Measurements from ENCODE around the gene TNFRSF1A.

DNA sequence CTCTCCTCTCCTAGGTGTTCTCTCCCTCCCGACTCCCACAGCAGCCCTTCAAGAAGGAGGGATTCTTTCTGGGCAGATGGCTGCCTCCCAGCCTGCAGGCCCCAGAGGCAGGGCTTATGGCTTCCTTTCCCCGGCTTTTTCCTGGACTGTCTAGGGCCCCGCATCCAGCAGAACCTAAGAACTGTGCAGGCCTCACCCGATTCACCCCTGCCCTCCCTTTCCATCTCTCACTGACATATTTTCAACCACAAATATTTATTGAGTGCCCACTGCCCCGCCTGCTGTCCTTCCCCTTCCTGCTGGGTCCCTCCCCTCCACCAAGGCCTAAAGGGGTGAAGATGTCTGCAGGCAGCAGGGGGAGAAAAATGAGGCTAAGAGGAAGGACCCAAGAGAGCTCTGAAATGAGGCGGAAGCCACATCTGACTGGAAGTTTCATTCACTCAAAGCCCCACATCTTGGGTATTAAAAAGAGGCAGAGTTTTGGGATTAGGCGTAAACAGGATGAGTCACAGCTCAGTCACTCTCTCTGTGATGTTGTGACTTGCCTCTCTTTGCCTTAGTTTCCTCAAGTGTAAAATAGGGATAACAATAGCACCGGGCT is 30.6 kb upstream of the TNFRSF1A start:
- TF ChIP-seq, protein P1, sequence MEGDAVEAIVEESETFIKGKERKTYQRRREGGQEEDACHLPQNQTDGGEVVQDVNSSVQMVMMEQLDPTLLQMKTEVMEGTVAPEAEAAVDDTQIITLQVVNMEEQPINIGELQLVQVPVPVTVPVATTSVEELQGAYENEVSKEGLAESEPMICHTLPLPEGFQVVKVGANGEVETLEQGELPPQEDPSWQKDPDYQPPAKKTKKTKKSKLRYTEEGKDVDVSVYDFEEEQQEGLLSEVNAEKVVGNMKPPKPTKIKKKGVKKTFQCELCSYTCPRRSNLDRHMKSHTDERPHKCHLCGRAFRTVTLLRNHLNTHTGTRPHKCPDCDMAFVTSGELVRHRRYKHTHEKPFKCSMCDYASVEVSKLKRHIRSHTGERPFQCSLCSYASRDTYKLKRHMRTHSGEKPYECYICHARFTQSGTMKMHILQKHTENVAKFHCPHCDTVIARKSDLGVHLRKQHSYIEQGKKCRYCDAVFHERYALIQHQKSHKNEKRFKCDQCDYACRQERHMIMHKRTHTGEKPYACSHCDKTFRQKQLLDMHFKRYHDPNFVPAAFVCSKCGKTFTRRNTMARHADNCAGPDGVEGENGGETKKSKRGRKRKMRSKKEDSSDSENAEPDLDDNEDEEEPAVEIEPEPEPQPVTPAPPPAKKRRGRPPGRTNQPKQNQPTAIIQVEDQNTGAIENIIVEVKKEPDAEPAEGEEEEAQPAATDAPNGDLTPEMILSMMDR (IDR thresholded peaks at IDR 0.05; ENCODE audit: low read depth, low read length), result no peak
- no peak for TF ChIP-seq EZH2phosphoT487 (IDR thresholded peaks at IDR 0.05; ENCODE audit: low read depth)
